ENCODE results near the gene CCDC85C.

Gene CCDC85C

DNA sequence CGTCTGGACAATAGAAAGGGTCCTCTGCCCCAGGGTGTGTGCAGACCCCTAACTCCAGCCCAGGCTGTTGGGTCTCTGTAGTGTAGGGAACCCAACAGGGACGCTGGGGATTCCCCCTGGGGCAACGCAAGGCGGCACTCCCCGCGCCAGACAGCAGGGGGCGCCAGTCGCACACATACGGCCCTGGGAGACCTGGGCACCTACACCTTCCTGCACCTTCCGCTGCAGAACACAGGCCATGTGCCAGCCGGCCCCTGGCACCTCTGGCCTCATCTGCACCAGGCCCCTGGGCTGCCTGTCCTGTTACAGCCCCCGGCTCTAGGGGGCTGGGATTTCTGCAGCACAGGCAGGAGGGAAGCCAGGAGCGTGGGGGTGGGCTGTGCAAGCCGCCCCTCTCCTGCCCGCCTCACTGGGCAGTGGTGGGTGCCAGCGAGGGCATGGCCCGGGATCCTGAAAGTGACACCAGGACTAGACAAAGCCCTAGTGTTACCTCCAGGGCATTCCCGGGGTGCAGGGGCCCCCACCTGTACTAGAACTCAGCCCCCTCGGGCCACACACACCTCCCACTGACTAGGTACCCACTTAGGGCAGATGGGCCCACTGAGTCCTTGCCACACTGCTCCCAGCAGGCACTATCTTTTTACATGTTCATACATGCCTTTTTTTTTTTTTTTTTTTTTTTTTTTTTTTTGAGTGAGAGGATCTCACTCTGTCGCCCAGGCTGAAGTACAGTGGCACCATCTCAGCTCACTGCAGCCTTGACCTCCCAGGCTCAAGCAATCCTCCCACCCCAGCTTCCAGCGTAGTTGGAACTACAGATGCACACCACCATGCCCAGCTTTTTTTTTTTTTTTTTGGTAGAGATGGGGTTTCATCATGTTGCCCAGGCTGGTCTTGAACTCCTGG is 85.3 kb downstream of the CCDC85C start:
- Histone ChIP-seq H3K4me1 (ENCODE audit: low read depth, poor library complexity, severe bottlenecking) (peaks cover 3% of the 10 kb centered on the region), H3K79me2 (ENCODE audit: insufficient read depth, low read depth) (no peaks in the 10 kb centered on the region), H3K36me3 (ENCODE audit: insufficient read depth) (no peaks in the 10 kb centered on the region), H3K4me2 (no peak overlapping the region), H3K4me3 (IDR thresholded peaks at IDR 0.05; ENCODE audit: insufficient read depth, low read depth, low read length) (no peak overlapping the region), H3K27ac (no peak overlapping the region), H3K9ac (no peak overlapping the region), H3K27me3 (ENCODE audit: insufficient read depth, low read depth) (no peaks in the 10 kb centered on the region), H2AFZ (ENCODE audit: low read depth) (no peak overlapping the region), H4K20me1 (ENCODE audit: insufficient read depth) (no peaks in the 10 kb centered on the region)
- TF ChIP-seq, protein P1, sequence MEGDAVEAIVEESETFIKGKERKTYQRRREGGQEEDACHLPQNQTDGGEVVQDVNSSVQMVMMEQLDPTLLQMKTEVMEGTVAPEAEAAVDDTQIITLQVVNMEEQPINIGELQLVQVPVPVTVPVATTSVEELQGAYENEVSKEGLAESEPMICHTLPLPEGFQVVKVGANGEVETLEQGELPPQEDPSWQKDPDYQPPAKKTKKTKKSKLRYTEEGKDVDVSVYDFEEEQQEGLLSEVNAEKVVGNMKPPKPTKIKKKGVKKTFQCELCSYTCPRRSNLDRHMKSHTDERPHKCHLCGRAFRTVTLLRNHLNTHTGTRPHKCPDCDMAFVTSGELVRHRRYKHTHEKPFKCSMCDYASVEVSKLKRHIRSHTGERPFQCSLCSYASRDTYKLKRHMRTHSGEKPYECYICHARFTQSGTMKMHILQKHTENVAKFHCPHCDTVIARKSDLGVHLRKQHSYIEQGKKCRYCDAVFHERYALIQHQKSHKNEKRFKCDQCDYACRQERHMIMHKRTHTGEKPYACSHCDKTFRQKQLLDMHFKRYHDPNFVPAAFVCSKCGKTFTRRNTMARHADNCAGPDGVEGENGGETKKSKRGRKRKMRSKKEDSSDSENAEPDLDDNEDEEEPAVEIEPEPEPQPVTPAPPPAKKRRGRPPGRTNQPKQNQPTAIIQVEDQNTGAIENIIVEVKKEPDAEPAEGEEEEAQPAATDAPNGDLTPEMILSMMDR (conservative IDR thresholded peaks at IDR 0.05; ENCODE audit: low read depth, low read length), result peak; percentile 85

DNA sequence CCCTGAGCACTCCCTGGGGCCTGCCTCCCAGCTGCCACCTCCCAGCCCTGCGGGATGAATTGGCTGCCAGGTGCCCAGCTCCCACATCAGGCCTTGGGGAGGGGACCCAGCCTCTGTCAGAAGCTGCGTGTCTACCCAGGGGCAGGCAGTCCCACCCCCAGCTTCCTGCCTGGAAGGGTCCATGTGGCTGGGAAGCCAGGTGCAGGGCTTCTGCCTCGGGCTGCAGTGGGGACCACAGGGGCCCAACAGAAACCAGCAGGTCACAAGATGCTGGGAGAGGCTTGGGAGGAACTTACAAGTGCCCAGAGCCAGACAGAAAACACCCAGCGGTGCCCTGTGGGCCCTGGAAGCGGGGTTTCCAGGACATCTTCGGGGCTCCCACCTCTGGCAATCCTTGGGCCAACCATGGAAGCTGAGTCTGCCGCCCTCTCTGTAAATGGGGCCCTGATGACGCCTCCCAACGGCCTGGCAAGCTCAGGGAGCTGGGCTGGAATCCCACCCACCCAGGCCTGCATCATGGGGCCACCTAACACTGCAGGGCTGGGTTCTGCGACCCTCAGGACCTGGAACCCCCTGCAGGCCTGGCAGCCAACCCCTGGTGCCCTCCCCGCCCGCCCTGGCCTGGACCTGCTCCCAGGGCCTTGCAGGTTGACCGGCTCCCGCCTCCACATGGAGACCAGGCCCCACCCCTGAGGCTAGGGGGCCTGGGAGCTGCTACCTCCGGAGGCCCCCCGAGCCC is 86.2 kb downstream of the CCDC85C start:
- Histone ChIP-seq H4K20me1 (ENCODE audit: insufficient read depth) (no peaks in the 10 kb centered on the region), H3K27ac (no peak overlapping the region), H3K4me2 (no peak overlapping the region), H3K36me3 (ENCODE audit: insufficient read depth) (no peaks in the 10 kb centered on the region), H3K4me1 (ENCODE audit: low read depth, poor library complexity, severe bottlenecking) (peaks cover 3% of the 10 kb centered on the region), H3K9ac (no peak overlapping the region), H3K4me3 (IDR thresholded peaks at IDR 0.05; ENCODE audit: insufficient read depth, low read depth, low read length) (no peak overlapping the region), H3K79me2 (ENCODE audit: insufficient read depth, low read depth) (no peaks in the 10 kb centered on the region), H3K27me3 (ENCODE audit: insufficient read depth, low read depth) (no peaks in the 10 kb centered on the region), H2AFZ (ENCODE audit: low read depth) (no peak overlapping the region)
- TF ChIP-seq, protein P1 (conservative IDR thresholded peaks at IDR 0.05; ENCODE audit: low read depth, low read length), result no peak

DNA sequence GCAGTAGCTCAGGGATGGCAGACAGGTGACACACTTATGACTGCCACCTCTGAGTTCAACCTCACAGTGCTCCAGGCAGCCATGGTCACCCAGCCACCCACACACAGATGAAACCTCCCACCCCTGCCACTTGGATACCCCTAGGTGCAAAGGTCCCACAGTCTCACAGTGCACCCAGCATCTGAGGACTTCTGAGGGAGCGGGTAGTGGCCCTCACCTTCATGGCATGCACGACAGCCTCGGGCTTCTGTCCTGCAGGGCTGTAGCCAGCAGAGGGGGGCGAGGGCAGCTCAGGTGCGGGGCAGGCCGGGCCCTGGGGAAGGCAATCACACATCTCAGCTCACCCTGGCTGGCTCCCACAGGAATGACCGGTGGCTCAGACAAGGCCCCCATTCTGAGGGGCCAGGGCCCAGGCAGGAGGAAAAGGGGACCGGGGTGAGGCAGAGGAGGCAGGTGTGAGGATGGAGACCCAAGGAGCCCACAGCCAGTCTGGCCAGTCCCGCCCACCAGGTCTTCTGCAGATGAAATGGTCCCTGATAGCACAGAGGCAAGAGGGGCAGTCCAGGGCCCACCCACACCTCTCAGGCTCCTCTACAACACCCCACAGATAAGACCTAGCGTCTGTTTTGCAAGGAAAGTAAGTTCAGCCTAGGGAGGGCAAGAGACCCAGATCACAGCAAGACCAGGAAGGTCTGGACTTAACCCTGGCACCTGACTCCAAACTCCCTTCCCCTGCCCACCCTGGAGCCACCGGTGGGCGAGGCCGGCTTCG is 87.0 kb downstream of the CCDC85C start:
- Histone ChIP-seq H2AFZ (ENCODE audit: low read depth) (no peak overlapping the region), H4K20me1 (ENCODE audit: insufficient read depth) (no peaks in the 10 kb centered on the region), H3K79me2 (ENCODE audit: insufficient read depth, low read depth) (no peaks in the 10 kb centered on the region), H3K4me2 (no peak overlapping the region), H3K27ac (no peak overlapping the region), H3K4me3 (IDR thresholded peaks at IDR 0.05; ENCODE audit: insufficient read depth, low read depth, low read length) (no peak overlapping the region), H3K27me3 (ENCODE audit: insufficient read depth, low read depth) (no peaks in the 10 kb centered on the region), H3K36me3 (ENCODE audit: insufficient read depth) (no peaks in the 10 kb centered on the region), H3K9ac (no peak overlapping the region), H3K4me1 (ENCODE audit: low read depth, poor library complexity, severe bottlenecking) (peaks cover 3% of the 10 kb centered on the region)
- TF ChIP-seq, protein P1 (conservative IDR thresholded peaks at IDR 0.05; ENCODE audit: low read depth, low read length), result no peak

DNA sequence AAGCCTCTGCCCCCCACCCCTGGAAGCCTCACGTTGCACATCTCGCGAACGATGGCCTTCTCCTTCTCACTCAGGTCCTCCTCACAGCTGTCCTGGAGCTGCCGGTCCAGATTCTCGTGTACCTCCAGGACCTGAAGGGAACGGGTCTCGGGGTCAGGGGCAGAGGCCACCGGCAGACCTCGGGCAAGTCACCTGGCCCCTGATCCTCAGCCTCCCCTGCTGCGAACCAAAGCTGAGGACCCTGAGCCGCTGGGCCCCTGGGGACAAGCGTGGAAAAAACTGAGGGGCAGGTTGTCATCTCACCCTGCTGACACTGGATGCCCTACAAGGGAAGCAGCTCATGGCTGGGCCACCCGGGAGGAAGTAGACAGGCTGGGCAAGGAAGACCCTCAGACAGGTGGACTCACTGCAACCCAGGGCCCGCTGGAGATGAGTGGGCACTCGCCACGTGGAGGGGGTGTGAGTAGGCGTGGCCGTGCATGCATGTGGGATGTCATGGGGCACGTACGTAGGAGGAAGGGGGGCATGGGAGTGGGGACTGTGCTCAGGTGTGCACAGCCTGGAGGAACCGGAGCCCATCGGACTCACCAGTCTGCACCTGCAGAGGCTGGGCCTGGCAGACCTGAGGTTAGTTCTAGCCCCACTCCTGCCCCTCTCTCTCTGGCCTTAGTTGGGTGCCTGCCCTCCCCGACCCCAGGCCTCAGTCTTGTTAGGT is 87.7 kb downstream of the CCDC85C start:
- no peaks in the 10 kb centered on the region for H3K36me3 ChIP-seq (ENCODE audit: insufficient read depth)
- H3K27me3 ChIP-seq (ENCODE audit: insufficient read depth, low read depth), result no peaks in the 10 kb centered on the region
- H3K9ac ChIP-seq, result no peak overlapping the region
- H3K27ac ChIP-seq, result no peak overlapping the region
- H4K20me1 ChIP-seq (ENCODE audit: insufficient read depth), result no peaks in the 10 kb centered on the region
- no peak overlapping the region for H2AFZ ChIP-seq (ENCODE audit: low read depth)
- no peak overlapping the region for H3K4me2 ChIP-seq
- H3K4me3 ChIP-seq (IDR thresholded peaks at IDR 0.05; ENCODE audit: insufficient read depth, low read depth, low read length), result no peak overlapping the region
- TF ChIP-seq, protein P1 (conservative IDR thresholded peaks at IDR 0.05; ENCODE audit: low read depth, low read length), result no peak
- no peaks in the 10 kb centered on the region for H3K79me2 ChIP-seq (ENCODE audit: insufficient read depth, low read depth)
- H3K4me1 ChIP-seq (ENCODE audit: low read depth, poor library complexity, severe bottlenecking), result peaks cover 3% of the 10 kb centered on the region

Data from KMS-11 (cell line).